Naive thymus-derived CD4-positive, alpha-beta T cell (primary cell): Measurements from ENCODE around the gene CFAP20DC. TPM values are rescaled to one million over a fixed set of nuclear protein-coding genes. Genes with fewer than 3 reads are reported as not detected.

Source experiments
- ATAC-seq: fragments of 150-1000 bp; cut with Tn5 transposase; 2 replicates; pipeline ENCODE4 v1.10.0; 2021; ENCODE audit warnings: mild to moderate bottlenecking, moderate library complexity
- CTCF ChIA-PET: fragments of 350-600 bp; sonication (Branson Sonifier 250); formaldehyde crosslinking; loops from one replicate; lab custom pipeline; 2021; ENCODE audit warnings: antibody characterized with exemption; lab: Charles Lee
- POLR2A ChIA-PET: fragments of 350-600 bp; sonication (Branson Sonifier 250); formaldehyde crosslinking; loops from one replicate; lab custom pipeline; 2021; ENCODE audit warnings: antibody characterized with exemption, inconsistent platforms; lab: Charles Lee
- DNase-seq, 9 donors: peaks; one replicate each; pipeline versions ENCODE4 v3.0.0 to v3.0.0-alpha.2; 2020 to 2022; ENCODE audit warnings: mixed read lengths in 1 of 9
- H3K27ac ChIP-seq: one replicate; pipeline ENCODE4 v1.7.0; 2013; ENCODE audit warnings: mild to moderate bottlenecking, low read depth, low read length, moderate library complexity
- H3K27me3 ChIP-seq, 2 donors: one replicate each; pipeline ENCODE4 v1.7.0; 2013; ENCODE audit warnings: low read length in 2 of 2, mild to moderate bottlenecking in 2 of 2, moderate library complexity in 2 of 2; ENCODE audit not compliant: control insufficient read depth in 2 of 2, insufficient read depth in 2 of 2
- H3K36me3 ChIP-seq, 3 experiments: 1 replicate in 2 of 3; 2 replicates in 1 of 3; pipeline ENCODE4 v1.7.0; 2013; ENCODE audit warnings: low read length in 3 of 3, mild to moderate bottlenecking in 3 of 3, moderate library complexity in 1 of 3; ENCODE audit not compliant: insufficient read depth in 3 of 3, control insufficient read depth in 2 of 3
- H3K4me1 ChIP-seq, 2 donors: one replicate each; pipeline ENCODE4 v1.7.0; 2013; ENCODE audit warnings: low read length in 2 of 2, mild to moderate bottlenecking in 2 of 2, moderate library complexity in 1 of 2; ENCODE audit not compliant: control insufficient read depth in 2 of 2, insufficient read depth in 2 of 2
- H3K4me3 ChIP-seq: 2 replicates; pipeline ENCODE4 v1.7.0; 2013; ENCODE audit warnings: mild to moderate bottlenecking, low read length
- H3K9me3 ChIP-seq, 3 experiments: 1 replicate in 2 of 3; 2 replicates in 1 of 3; pipeline ENCODE4 v1.7.0; 2013; ENCODE audit warnings: low read length in 3 of 3; ENCODE audit not compliant: control insufficient read depth in 2 of 3
- H3K27ac Mint-ChIP-seq, 9 donors: one replicate each; pipeline ENCODE4 v1.8.0; 2020 to 2022; ENCODE audit warnings: mixed read lengths in 9 of 9, mild to moderate bottlenecking in 8 of 9, moderate library complexity in 5 of 9, inconsistent platforms in 2 of 9
- H3K27me3 Mint-ChIP-seq, 5 donors: one replicate each; pipeline ENCODE4 v1.8.0; 2021 to 2022; ENCODE audit warnings: mixed read lengths in 5 of 5, mild to moderate bottlenecking in 1 of 5
- H3K36me3 Mint-ChIP-seq, 5 donors: one replicate each; pipeline ENCODE4 v1.8.0; 2020 to 2022; ENCODE audit warnings: mixed read lengths in 5 of 5, mild to moderate bottlenecking in 3 of 5, inconsistent platforms in 1 of 5
- H3K4me1 Mint-ChIP-seq, 7 donors: one replicate each; pipeline ENCODE4 v1.8.0; 2020 to 2022; ENCODE audit warnings: mixed read lengths in 7 of 7, mild to moderate bottlenecking in 3 of 7, inconsistent platforms in 1 of 7
- H3K4me3 Mint-ChIP-seq, 10 donors: one replicate each; pipeline ENCODE4 v1.8.0; 2020 to 2022; ENCODE audit warnings: mild to moderate bottlenecking in 10 of 10, mixed read lengths in 10 of 10, moderate library complexity in 6 of 10, inconsistent platforms in 2 of 10
- H3K9me3 Mint-ChIP-seq, 11 donors: one replicate each; pipeline ENCODE4 v1.8.0; 2020 to 2022; ENCODE audit warnings: mixed read lengths in 11 of 11, mild to moderate bottlenecking in 4 of 11, inconsistent platforms in 1 of 11, moderate library complexity in 1 of 11
- intact Hi-C, 2 donors: fragments of 100-400 bp; cut with micrococcal nuclease; formaldehyde crosslinking; loops; one replicate each; pipeline ENCODE4 v1.15.1; 2023
- polyA plus RNA-seq, 2 donors: library from polyadenylated mRNA; unstranded; fragments of 300-500 nt; fragmentation: Illumina TruSeq; gene quantifications; one replicate each; pipeline ENCODE4 v1.2.3, GENCODE V29; 2021
- total RNA-seq, 6 experiments: library from RNA in 5 of 6; stranded (reverse) in 5 of 6; gene quantifications; 1 replicate in 5 of 6; 2 replicates in 1 of 6; pipeline ENCODE4 v1.2.3 and lab custom pipeline; 2021 to 2026

Gene CFAP20DC
- total and polyA plus RNA-seq, 7 experiments from 2014 or later: 0.24 to 1.2 (median 0.42) TPM; not detected in 3

DNA sequence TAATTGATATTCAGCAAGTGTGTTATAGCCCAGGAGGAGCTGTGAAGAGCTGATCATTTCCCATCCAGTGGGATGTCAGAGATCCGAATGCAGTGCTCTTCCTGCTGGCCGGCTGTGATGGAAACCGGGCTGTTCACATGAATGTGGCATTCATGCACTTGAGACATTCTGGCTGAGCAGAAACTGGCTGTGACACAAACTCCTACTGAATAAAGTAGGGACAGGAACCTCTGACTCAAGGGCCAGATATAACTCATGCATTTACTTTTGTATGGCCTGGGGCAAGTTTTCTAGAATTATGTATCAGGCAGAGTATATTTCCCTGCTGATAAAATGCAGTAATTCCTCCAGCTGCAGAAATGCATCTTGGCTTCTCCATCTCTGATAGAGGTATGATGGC, 299.9 kb downstream of the CFAP20DC start:
- ATAC-seq (no peak), DNase-seq (no peak)
- Histone ChIP-seq H3K36me3 (no peaks in the 10 kb centered on the region), H3K4me1 (no peaks in the 10 kb centered on the region), H3K4me3 (no peak overlapping the region), H3K27me3 (no peaks in the 10 kb centered on the region), H3K9me3 (no peaks in the 10 kb centered on the region), H3K27ac (no peak overlapping the region)
- Mint-ChIP-seq H3K4me3 (no peak overlapping the region), H3K9me3 (no peaks in the 10 kb centered on the region), H3K27me3 (peaks cover 0 to 10% (median 4%) of the 10 kb centered on the region in 5 donors), H3K4me1 (no peaks in the 10 kb centered on the region), H3K36me3 (no peaks in the 10 kb centered on the region), H3K27ac (no peak overlapping the region)
- ChIA-PET CTCF (no interaction called here), POLR2A (no interaction called here)
- intact Hi-C loops: no loop called here

DNA sequence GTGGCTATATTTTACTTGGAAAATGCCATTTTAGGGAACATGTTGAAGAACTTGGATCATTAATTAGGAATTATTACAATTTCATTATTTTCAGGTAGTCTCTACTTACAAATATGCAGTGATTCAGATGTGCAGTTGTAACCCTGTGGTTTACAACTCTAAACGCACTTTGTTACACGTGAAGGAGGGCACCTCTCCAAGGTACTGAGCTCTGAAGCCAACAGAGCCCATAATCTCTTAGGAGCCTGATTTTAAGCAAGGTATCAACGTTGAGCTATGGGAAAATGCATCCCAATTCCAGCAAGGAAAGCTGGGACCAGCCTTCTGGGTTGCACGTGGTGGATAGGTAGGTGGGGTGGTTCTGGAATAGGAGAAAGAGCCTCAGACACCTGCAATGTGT, 301.8 kb downstream of the CFAP20DC start:
- no peak overlapping the region for H3K27ac ChIP-seq
- no peak overlapping the region for H3K4me3 ChIP-seq
- H3K4me1 ChIP-seq: no peaks in the 10 kb centered on the region
- no peaks in the 10 kb centered on the region for H3K36me3 ChIP-seq
- no peaks in the 10 kb centered on the region for H3K9me3 ChIP-seq
- peaks cover 0 to 2% (median 0%) of the 10 kb centered on the region in 11 donors for H3K9me3 Mint-ChIP-seq
- H3K27me3 ChIP-seq: no peaks in the 10 kb centered on the region
- no peak overlapping the region for H3K27ac Mint-ChIP-seq
- ChIA-PET POLR2A (no interaction called here), CTCF (no interaction called here)
- DNase-seq (no peak), ATAC-seq (no peak)
- H3K4me1 Mint-ChIP-seq: no peaks in the 10 kb centered on the region
- H3K36me3 Mint-ChIP-seq: no peaks in the 10 kb centered on the region
- peaks cover 4 to 12% (median 5%) of the 10 kb centered on the region in 5 donors for H3K27me3 Mint-ChIP-seq
- no peak overlapping the region for H3K4me3 Mint-ChIP-seq
- intact Hi-C loops: no loop called here

DNA sequence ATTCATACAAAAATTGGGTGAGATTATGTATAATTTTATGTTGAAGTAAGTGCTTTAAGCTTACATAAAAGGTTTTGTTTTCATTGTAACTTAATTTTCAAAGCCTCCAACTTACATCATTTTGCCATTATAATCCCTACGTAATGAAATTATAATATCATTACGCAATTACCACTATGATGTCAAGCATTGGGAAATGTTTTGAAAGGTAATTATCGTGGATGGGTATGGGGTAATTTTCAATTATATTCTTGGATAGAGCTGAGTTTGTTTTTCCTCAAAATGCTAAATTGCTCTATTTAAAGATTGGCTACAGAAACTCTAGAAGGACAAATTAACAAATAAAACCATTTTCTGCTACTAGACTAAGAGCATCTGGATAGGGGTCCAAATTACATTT, 303.1 kb downstream of the CFAP20DC start:
- H3K4me1 ChIP-seq: no peaks in the 10 kb centered on the region
- H3K4me1 Mint-ChIP-seq: no peaks in the 10 kb centered on the region
- DNase-seq: no peak
- H3K4me3 Mint-ChIP-seq: no peak overlapping the region
- no peaks in the 10 kb centered on the region for H3K36me3 ChIP-seq
- no peaks in the 10 kb centered on the region for H3K27me3 ChIP-seq
- no peaks in the 10 kb centered on the region for H3K9me3 ChIP-seq
- H3K4me3 ChIP-seq: no peak overlapping the region
- ATAC-seq: no peak
- H3K27ac ChIP-seq: no peak overlapping the region
- H3K36me3 Mint-ChIP-seq: no peaks in the 10 kb centered on the region
- intact Hi-C loops: no loop called here
- CTCF ChIA-PET: no interaction called here
- peaks cover 9 to 13% (median 10%) of the 10 kb centered on the region in 5 donors for H3K27me3 Mint-ChIP-seq
- no peak overlapping the region for H3K27ac Mint-ChIP-seq
- POLR2A ChIA-PET: no interaction called here
- H3K9me3 Mint-ChIP-seq: peaks cover 0 to 5% (median 0%) of the 10 kb centered on the region in 11 donors

DNA sequence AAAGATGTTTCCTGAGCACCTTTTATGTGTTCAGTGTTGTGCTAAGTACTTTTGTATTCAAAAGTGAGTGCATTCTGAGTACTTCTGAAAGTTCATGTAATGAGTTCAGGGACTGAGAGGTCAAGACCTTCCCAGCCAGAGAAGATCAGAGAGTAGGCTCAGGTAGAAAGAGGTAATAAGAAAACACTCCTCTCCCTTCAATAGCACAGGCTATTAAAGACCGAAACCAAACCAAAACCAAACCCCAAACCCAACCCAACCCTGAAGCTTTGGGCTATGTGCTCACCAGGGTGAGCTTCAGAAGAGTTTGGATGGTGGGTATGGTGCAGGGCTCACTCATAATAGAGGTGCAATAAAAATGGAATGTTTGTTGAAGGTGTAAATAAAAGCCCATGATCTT, 306.5 kb downstream of the CFAP20DC start:
- DNase-seq (no peak), ATAC-seq (no peak)
- no peaks in the 10 kb centered on the region for H3K4me1 ChIP-seq
- no peaks in the 10 kb centered on the region for H3K4me1 Mint-ChIP-seq
- peaks cover 9 to 27% (median 17%) of the 10 kb centered on the region in 5 donors for H3K27me3 Mint-ChIP-seq
- no peak overlapping the region for H3K4me3 ChIP-seq
- H3K9me3 ChIP-seq: no peaks in the 10 kb centered on the region
- no peaks in the 10 kb centered on the region for H3K27me3 ChIP-seq
- H3K27ac ChIP-seq: no peak overlapping the region
- H3K36me3 Mint-ChIP-seq: no peaks in the 10 kb centered on the region
- intact Hi-C loops: no loop called here
- H3K4me3 Mint-ChIP-seq: no peak overlapping the region
- no peaks in the 10 kb centered on the region for H3K36me3 ChIP-seq
- CTCF ChIA-PET: no interaction called here
- no peak overlapping the region for H3K27ac Mint-ChIP-seq
- peaks cover 0 to 5% (median 0%) of the 10 kb centered on the region in 11 donors for H3K9me3 Mint-ChIP-seq
- POLR2A ChIA-PET: no interaction called here

DNA sequence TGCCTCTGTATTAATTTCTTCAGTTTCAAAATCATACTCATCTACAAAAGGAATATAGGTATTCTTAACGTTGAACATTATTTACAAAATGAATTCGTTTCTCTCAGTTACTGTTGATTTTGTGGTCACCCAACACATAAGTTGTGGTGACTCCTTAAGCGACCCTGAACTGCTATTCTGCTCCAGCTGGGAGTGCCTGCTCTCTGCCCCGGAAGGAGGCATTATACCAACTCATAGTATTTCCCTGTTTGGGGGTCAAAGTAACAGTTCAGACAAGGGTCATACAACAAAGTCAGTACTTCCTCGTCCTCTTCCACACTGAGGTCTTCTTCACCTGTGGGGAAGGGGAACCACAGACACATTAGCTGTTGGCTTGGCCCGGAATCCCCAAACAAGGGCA, 307.6 kb downstream of the CFAP20DC start:
- no peaks in the 10 kb centered on the region for H3K4me1 ChIP-seq
- no peak for DNase-seq
- intact Hi-C loops: no loop called here
- ChIA-PET CTCF (no interaction called here), POLR2A (no interaction called here)
- H3K4me3 ChIP-seq: no peak overlapping the region
- H3K27ac Mint-ChIP-seq: no peak overlapping the region
- H3K9me3 ChIP-seq: no peaks in the 10 kb centered on the region
- no peaks in the 10 kb centered on the region for H3K27me3 ChIP-seq
- H3K36me3 Mint-ChIP-seq: no peaks in the 10 kb centered on the region
- H3K27me3 Mint-ChIP-seq: peaks cover 4 to 28% (median 18%) of the 10 kb centered on the region in 5 donors
- H3K27ac ChIP-seq: no peak overlapping the region
- H3K4me1 Mint-ChIP-seq: no peaks in the 10 kb centered on the region
- peaks cover 0 to 7% (median 0%) of the 10 kb centered on the region in 11 donors for H3K9me3 Mint-ChIP-seq
- no peak for ATAC-seq
- H3K4me3 Mint-ChIP-seq: no peak overlapping the region
- no peaks in the 10 kb centered on the region for H3K36me3 ChIP-seq

DNA sequence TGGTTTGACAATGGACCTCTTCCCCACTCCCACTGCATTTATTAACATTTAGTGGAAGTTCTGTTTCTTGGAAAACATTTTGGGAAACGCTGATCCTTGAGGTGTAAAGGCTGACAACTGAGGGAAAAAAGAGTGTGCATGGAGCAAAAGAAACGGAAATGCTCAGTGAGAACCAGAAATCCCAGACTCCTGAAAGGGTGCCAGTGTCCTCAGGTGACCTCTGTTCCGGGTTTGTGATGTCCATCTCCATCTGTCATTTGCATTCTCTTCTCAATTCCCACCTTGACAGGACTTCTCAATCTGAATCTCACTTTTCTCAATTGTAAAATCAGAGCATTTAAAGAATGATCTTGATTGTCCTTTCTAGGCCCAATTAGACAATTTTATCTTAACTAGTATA, 312.2 kb downstream of the CFAP20DC start:
- POLR2A ChIA-PET: no interaction called here
- H3K4me1 ChIP-seq: no peaks in the 10 kb centered on the region
- H3K36me3 ChIP-seq: no peaks in the 10 kb centered on the region
- H3K4me3 Mint-ChIP-seq: no peak overlapping the region
- no peaks in the 10 kb centered on the region for H3K36me3 Mint-ChIP-seq
- H3K4me3 ChIP-seq: no peak overlapping the region
- H3K27ac Mint-ChIP-seq: no peak overlapping the region
- H3K27me3 Mint-ChIP-seq: peaks cover 4 to 24% (median 13%) of the 10 kb centered on the region in 5 donors
- peaks cover 0 to 8% (median 0%) of the 10 kb centered on the region in 11 donors for H3K9me3 Mint-ChIP-seq
- CTCF ChIA-PET: no interaction called here
- H3K27ac ChIP-seq: no peak overlapping the region
- no peaks in the 10 kb centered on the region for H3K27me3 ChIP-seq
- intact Hi-C loops: no loop called here
- no peaks in the 10 kb centered on the region for H3K9me3 ChIP-seq
- H3K4me1 Mint-ChIP-seq: no peaks in the 10 kb centered on the region
- ATAC-seq (no peak), DNase-seq (no peak)

DNA sequence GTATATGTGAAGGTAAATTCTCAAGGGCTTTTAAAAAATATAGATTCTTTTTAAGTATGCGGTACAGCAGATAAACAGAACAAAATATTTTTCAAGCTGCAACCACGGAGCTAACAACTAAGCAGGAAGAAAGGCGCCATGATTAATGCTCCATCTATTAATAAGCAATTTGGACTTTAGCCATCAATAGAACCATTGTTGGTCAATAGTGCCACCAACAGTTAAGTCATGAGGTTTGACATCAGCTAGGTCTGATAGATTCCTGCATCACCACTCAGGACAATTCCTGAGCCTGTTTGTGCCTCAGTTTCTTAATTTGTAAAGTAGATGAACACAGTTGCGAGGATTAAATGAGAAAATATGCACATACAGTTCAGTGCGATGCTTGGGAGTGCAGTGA, 318.2 kb downstream of the CFAP20DC start:
- ChIA-PET POLR2A (no interaction called here), CTCF (no interaction called here)
- Histone ChIP-seq H3K36me3 (no peaks in the 10 kb centered on the region), H3K27me3 (no peaks in the 10 kb centered on the region), H3K27ac (no peak overlapping the region), H3K9me3 (no peaks in the 10 kb centered on the region), H3K4me3 (no peak overlapping the region), H3K4me1 (no peaks in the 10 kb centered on the region)
- H3K4me1 Mint-ChIP-seq: no peaks in the 10 kb centered on the region
- H3K4me3 Mint-ChIP-seq: no peak overlapping the region
- DNase-seq (no peak), ATAC-seq (no peak)
- H3K27ac Mint-ChIP-seq: no peak overlapping the region
- peaks cover 0 to 6% (median 0%) of the 10 kb centered on the region in 11 donors for H3K9me3 Mint-ChIP-seq
- peaks cover 0 to 19% (median 6%) of the 10 kb centered on the region in 5 donors for H3K27me3 Mint-ChIP-seq
- intact Hi-C loops: no loop called here
- H3K36me3 Mint-ChIP-seq: no peaks in the 10 kb centered on the region
